Measurements from ENCODE around the gene COX5A.

GRCh38 chr15:74917676-74918075 lies 20.2 kb downstream of the COX5A start:
- TF ChIP-seq POLR2A (IDR thresholded peaks at IDR 0.05; ENCODE audit: low read length) (no peak), GATA1 (IDR thresholded peaks at IDR 0.05; ENCODE audit: low read depth, low read length) (no peak)

Measured in erythroblast (primary cell).